BLaER1 (cell line): ENCODE data around the gene FOXD4.
"Not testable (repeated sequence)": the region's sequence is repeated elsewhere in the genome, so short reads cannot be mapped to it uniquely, and the experiment has no call there.

Experiments
- H3K27ac ChIP-seq: shearing (Covaris generic); formaldehyde crosslinking; 2 replicates; pipeline ENCODE4 v1.8.1; 2022
- H3K27me3 ChIP-seq: shearing (Covaris generic); formaldehyde crosslinking; 2 replicates; pipeline ENCODE4 v1.8.1; 2022
- H3K36me3 ChIP-seq: shearing (Covaris generic); formaldehyde crosslinking; 2 replicates; pipeline ENCODE4 v1.8.1; 2022
- H3K4me1 ChIP-seq: shearing (Covaris generic); formaldehyde crosslinking; 2 replicates; pipeline ENCODE4 v1.8.1; 2022
- H3K4me2 ChIP-seq: shearing (Covaris generic); formaldehyde crosslinking; 2 replicates; pipeline ENCODE4 v1.8.1; 2022
- H3K4me3 ChIP-seq: shearing (Covaris generic); formaldehyde crosslinking; 2 replicates; pipeline ENCODE4 v1.8.1; 2022
- H3K9ac ChIP-seq: shearing (Covaris generic); formaldehyde crosslinking; 2 replicates; pipeline ENCODE4 v1.8.1; 2022
- H3K9me3 ChIP-seq: shearing (Covaris generic); formaldehyde crosslinking; 2 replicates; pipeline ENCODE4 v1.8.1; 2022
- H4K20me1 ChIP-seq: shearing (Covaris generic); formaldehyde crosslinking; 2 replicates; pipeline ENCODE4 v1.8.1; 2022

The FOXD4 gene

DNA sequence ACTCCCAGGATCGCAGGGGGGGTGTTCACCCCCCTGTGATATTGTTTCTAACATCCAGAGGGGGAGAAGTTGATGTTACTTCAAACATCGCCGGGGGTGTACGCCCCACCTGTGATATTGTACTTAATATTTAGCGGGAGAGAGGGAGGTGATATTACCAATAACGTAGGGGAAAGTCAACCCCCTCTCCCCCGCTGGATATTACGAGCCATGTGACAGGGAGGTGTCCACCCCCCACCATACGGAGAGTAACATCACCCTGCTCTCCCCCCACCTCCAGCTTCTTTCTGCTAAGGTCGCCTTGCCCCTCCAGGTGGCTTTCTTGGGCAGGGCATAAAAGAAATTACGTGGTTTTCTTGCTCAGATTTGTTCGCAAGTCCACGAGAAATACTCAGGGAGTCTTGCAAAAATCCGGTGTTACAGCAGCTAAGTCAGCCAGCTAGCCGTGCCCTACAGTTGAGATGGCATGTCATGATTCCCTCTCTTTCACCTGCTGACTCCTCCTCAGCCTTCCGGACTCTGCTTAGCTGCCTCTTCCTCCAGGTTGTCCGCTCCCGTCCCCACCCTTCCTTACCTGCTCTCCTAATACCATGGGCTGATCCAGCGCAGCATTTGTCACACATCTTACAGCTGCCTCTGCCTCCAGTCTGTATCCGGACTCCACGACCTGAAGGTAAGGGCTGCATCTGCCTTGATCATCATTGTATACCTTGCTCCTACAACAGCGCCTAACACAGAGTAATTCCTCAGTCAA, 9.3 kb downstream of the FOXD4 start:
- Histone ChIP-seq H4K20me1 (peaks cover 16% of the 10 kb centered on the region), H3K27me3 (peaks cover 48% of the 10 kb centered on the region)
- H3K4me1 ChIP-seq, H3K4me3 ChIP-seq, H3K36me3 ChIP-seq, H3K4me2 ChIP-seq, H3K9ac ChIP-seq, H3K27ac ChIP-seq, H3K9me3 ChIP-seq: not testable (repeated sequence)

DNA sequence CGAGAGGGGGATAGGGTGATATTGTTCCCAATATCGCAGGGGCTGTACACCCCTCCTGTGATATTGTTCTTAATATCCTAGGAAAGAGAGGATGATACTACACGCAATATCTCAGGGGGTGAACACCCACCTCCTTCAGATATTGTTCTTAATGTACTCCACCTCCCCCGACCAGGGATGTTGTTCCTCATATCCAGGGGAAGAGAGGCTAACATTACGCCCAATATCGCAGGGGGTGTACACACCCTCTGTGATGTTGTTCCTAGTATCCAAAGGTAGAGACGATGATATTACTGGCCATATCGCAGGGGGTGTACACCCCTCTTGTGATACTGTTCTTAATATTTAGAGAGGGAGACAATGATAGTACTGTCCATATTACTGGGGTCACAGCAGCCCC, 12.2 kb downstream of the FOXD4 start:
- not testable (repeated sequence) for H4K20me1 ChIP-seq, H3K4me3 ChIP-seq, H3K27ac ChIP-seq, H3K36me3 ChIP-seq, H3K4me1 ChIP-seq, H3K4me2 ChIP-seq, H3K9me3 ChIP-seq, H3K9ac ChIP-seq
- H3K27me3 ChIP-seq, result peaks cover 26% of the 10 kb centered on the region

DNA sequence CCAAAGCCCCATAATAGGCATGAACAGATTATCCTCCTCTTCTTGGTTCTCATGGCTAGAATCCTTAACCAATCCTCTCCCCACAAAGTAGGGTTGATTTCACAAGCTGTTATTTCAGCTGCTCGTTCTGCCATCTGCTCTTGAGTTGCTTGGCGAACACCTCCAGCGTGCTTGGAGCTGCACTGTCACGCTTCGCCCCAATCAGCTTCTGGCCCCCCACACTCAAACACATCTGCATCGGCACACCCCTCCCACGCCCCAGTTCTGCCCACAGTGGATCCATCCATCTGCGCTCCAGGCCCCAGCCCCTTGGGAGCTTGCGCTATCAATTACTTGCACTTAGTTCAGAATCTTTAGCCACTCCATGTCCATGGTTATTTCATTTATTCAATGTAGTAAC, 17.8 kb downstream of the FOXD4 start:
- not testable (repeated sequence) for H3K27me3 ChIP-seq, H3K36me3 ChIP-seq, H3K9me3 ChIP-seq, H4K20me1 ChIP-seq, H3K9ac ChIP-seq, H3K27ac ChIP-seq, H3K4me2 ChIP-seq, H3K4me1 ChIP-seq, H3K4me3 ChIP-seq

DNA sequence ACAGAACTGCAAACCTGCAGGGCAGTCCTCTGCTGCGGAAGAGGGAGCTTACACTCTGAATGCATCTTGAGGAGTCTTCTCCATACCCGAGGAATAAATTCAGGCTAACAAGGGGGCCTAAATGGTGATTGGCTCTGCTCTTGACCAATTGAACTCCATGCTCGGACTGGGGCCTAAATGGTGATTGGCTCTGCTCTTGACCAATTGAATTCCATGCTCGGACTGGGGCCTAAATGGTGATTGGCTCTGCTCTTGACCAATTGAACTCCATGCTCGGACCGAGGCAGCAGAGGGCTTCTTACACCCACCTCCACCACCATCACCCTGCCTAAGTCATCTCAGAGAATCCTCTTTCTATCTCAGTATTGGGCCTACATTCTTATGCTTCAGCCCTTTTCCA, 18.4 kb downstream of the FOXD4 start:
- not testable (repeated sequence) for H4K20me1 ChIP-seq

DNA sequence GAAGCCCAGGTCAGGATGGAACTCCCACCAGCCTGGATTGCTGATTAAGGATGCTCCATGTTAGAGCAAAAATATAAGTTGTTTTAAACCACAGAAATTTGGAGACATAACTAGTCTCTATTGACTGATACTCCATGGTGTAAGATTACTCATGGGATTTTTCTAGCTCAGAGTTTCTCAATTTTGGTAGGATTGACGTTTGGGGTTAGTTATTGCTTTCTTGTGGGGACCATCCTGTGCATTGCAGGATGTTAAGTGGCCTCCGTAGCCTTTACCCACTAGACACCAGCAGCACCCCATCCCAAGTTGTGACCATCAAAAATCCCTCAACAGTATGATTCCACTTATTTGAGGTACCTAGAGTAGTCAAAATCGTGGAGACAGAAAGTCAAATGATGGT, 19.4 kb downstream of the FOXD4 start:
- H3K36me3 ChIP-seq, H4K20me1 ChIP-seq, H3K27ac ChIP-seq, H3K4me2 ChIP-seq, H3K9ac ChIP-seq, H3K27me3 ChIP-seq, H3K4me3 ChIP-seq, H3K9me3 ChIP-seq, H3K4me1 ChIP-seq: not testable (repeated sequence)

More for the DNA sequence above, 18.4 kb downstream of the FOXD4 start:
- H3K27me3 ChIP-seq, H3K9ac ChIP-seq, H3K9me3 ChIP-seq, H3K4me1 ChIP-seq, H3K36me3 ChIP-seq, H3K4me2 ChIP-seq, H3K27ac ChIP-seq, H3K4me3 ChIP-seq: not testable (repeated sequence)

DNA sequence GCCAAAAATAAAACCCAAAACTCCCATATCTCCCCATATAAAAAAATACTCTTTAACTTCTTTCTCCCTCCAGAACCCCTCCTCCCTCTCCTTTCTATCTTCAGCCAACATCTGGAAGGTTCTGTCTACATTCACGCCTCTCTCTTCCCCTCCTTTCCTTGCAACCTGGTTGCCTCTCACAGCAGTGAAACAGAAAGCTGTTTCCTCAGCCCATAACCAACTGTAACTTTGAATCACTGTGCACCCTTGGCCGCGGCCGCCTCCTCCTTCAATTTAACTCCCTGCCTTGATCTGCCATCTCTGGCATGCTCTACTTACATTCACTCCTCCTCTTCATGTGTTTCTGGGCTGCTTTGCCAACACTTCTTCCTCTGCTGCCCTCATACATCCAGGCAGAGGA, 23.2 kb downstream of the FOXD4 start:
- not testable (repeated sequence) for H3K36me3 ChIP-seq, H3K27me3 ChIP-seq, H3K9ac ChIP-seq, H3K4me3 ChIP-seq, H3K9me3 ChIP-seq, H3K4me2 ChIP-seq, H3K27ac ChIP-seq, H3K4me1 ChIP-seq, H4K20me1 ChIP-seq

DNA sequence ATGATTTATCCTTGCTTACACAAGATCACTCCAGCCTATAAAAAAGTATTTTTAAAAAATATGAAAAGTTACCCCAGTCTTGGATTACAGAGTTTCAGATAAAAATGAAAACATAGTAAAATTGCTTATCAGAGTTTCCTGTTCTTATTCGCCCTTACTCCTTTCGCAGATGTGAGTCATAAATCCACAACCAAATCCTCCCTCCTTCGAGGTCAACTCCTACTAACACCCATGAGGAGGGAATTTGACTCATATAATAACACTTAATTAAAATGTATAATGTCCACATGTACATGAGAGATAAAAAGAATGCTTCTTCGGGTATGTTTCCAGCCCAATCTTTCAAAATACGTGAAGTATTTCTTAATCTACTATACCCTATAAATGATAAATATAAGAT, 23.9 kb downstream of the FOXD4 start:
- not testable (repeated sequence) for H4K20me1 ChIP-seq, H3K9ac ChIP-seq, H3K4me2 ChIP-seq, H3K9me3 ChIP-seq, H3K36me3 ChIP-seq, H3K27ac ChIP-seq, H3K4me3 ChIP-seq, H3K4me1 ChIP-seq, H3K27me3 ChIP-seq

DNA sequence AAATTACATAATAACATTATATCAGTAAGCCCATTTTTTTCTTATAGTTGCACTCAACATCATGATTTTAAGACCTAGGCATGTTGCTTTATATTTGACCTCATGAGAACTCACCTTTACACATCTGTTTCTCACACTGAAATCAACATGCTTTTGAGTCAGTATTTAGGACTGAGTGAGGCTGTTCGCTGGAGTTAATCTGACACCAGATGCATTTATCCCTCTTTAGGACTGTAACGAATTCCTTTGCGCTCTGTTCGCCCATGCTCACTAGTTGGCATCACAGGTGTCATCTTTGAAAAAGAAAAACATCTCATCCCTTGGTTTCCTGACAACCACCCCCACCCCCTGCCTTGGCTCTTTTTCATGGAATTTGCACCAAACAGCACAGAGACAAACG, 24.3 kb downstream of the FOXD4 start:
- H3K27ac ChIP-seq, H3K9me3 ChIP-seq, H3K4me2 ChIP-seq, H3K27me3 ChIP-seq, H3K9ac ChIP-seq, H4K20me1 ChIP-seq, H3K4me1 ChIP-seq, H3K4me3 ChIP-seq, H3K36me3 ChIP-seq: not testable (repeated sequence)

DNA sequence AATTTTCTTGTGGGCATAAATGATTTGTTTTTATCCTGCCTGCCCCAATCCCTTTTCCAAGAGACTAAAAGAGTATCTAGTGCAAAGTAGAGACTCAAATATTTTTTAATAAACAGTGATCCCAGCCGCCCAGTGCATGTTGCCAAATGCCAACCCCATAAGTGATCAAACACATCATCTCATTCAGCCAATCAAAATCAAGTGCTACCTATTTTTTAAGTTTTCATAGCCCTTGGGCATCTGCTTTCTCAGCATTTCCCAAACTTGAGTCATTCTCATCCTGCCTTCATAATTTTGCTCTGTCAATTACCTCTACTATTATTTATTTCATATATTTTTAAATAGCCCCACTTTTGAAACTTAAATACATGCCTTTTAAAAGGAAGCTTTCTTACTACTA, 27.4 kb downstream of the FOXD4 start:
- H4K20me1 ChIP-seq, H3K9me3 ChIP-seq, H3K36me3 ChIP-seq, H3K9ac ChIP-seq, H3K4me1 ChIP-seq, H3K4me3 ChIP-seq, H3K4me2 ChIP-seq, H3K27me3 ChIP-seq, H3K27ac ChIP-seq: not testable (repeated sequence)

DNA sequence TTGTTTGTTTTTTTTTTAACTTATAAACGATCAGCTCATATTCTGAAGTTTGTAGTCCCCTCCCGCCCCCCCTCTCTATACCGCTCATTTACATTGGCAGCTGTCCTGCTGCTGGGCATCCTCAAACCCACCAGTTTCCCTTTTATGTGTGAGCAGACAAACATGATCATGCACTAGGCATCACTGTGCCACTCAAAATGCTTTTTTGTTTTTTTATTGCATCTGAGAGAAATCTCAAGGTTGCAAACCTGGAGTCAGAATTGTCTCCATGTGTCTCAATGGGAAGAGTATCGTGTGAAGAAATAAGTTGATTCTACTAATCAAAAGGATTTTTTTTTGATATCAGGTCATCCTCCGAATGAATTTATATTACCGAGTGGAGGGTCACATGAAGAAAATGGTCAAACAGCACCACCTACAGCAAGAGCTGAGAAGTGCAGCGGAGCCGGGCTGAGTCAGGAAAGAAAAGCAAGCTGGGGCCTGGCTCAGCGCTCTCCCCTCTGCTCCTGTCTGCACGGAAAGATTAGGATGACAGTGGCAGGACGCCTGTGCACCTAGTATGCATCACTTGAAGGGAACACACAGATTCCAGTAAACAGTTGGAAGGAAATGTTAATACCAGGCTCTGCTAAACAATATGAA, 29.7 kb downstream of the FOXD4 start:
- H3K4me1 ChIP-seq, H3K27me3 ChIP-seq, H3K4me3 ChIP-seq, H3K27ac ChIP-seq, H3K36me3 ChIP-seq, H4K20me1 ChIP-seq, H3K4me2 ChIP-seq, H3K9ac ChIP-seq, H3K9me3 ChIP-seq: not testable (repeated sequence)

DNA sequence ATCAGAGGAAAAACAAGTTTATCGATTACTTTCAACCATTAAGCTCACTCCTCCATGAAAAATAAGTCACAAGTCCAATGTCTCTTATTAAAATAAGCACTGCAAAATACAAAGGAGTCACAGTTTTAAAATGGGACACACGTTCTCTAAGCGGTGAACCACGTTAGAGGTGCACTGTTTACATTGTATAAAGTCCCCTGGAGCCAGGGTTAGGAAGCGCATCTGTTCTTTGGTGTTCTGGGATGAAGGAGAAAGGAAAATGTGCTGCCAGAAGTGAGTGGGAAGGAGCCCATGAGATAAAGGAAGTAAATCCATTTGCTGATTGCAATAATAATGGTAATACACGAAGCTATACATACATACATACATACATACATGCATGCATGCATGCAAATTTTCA, 30.4 kb downstream of the FOXD4 start:
- not testable (repeated sequence) for H3K4me1 ChIP-seq, H3K9me3 ChIP-seq, H4K20me1 ChIP-seq, H3K27ac ChIP-seq, H3K9ac ChIP-seq, H3K4me3 ChIP-seq, H3K27me3 ChIP-seq, H3K36me3 ChIP-seq, H3K4me2 ChIP-seq

DNA sequence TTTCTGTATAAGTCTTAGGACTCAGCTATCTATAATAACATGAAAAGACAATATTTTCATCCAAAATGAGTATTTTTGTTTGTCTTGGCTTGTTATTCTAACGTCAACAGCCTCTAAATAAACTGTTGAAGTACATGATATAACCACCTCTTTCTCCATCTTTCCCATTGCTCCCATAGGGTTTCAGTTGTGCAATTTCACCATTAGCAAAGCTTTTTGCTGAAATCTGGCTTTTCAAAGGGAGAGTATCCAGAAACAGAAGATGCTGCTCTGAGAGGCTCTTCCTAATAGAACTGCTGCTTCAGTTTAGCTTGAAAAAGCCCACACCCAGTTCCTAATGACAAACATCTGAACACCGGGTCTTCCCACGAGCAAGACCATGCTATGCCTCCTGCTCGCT, 31.1 kb downstream of the FOXD4 start:
- H3K27ac ChIP-seq, H3K36me3 ChIP-seq, H3K9ac ChIP-seq, H3K4me2 ChIP-seq, H3K4me1 ChIP-seq, H3K27me3 ChIP-seq, H3K4me3 ChIP-seq, H3K9me3 ChIP-seq, H4K20me1 ChIP-seq: not testable (repeated sequence)

DNA sequence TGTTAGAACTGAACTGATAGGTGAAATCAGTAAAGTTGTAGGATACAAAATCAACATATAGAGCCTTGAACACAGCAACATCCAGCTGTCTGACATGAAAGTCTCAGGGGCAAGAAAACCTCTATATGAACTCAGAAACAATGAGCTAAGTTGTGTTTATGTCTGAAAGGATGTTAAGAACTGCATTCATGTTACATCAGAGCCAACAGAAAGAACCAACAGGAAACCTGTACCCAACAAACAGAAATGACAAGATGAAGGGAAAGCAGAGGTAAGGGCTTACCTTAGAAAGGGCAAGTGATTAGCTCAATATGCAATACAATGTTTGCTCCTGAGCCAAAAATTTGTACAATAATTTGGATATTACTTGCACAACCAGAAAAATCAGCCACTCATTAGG, 31.5 kb downstream of the FOXD4 start:
- not testable (repeated sequence) for H3K9ac ChIP-seq, H4K20me1 ChIP-seq, H3K27me3 ChIP-seq, H3K36me3 ChIP-seq, H3K4me1 ChIP-seq, H3K27ac ChIP-seq, H3K4me2 ChIP-seq, H3K4me3 ChIP-seq, H3K9me3 ChIP-seq

DNA sequence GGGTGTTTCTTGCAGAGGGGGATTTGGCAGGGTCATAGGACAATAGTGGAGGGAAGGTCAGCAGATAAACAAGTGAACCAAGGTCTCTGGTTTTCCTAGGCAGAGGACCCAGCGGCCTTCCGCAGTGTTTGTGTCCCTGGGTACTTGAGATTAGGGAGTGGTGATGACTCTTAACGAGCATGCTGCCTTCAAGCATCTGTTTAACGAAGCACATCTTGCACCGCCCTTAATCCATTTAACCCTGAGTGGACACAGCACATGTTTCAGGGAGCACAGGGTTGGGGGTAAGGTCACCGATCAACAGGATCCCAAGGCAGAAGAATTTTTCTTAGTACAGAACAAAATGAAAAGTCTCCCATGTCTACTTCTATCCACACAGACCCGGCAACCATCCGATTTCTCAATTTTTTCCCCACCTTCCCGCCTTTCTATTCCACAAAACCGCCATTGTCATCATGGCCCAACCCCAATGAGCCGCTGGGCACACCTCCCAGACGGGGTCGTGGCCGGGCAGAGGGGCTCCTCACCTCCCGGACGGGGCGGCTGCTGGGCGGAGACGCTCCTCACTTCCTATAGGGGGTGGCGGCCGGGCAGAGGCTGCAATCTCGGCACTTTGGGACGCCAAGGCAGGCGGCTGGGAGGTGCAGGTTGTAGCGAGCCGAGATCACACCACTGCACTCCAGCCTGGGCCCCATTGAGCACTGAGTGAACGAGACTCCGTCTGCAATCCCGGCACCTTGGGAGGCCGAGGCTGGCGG, 35.1 kb downstream of the FOXD4 start:
- not testable (repeated sequence) for H3K9me3 ChIP-seq, H4K20me1 ChIP-seq, H3K27ac ChIP-seq, H3K4me2 ChIP-seq, H3K36me3 ChIP-seq, H3K4me3 ChIP-seq, H3K9ac ChIP-seq, H3K27me3 ChIP-seq, H3K4me1 ChIP-seq

DNA sequence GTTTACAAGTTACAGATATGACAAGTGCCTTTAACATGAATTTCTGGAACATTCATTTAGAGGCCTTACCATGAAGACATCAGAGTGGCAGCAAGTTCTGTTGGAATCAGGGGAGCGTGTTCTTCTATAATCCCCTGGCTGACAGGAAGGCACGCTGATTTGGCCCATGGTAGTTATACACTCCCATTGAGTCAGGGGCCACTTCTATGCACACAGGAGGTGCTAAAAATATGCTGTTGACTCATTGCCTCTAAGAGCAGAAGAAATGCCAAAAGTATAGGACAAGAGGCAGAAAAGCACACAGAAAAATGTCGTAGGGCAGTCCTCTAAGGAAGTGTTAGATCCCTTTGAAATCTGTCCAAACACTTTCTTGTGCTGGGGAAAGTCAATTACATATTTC, 39.9 kb downstream of the FOXD4 start:
- not testable (repeated sequence) for H3K4me2 ChIP-seq, H3K36me3 ChIP-seq, H4K20me1 ChIP-seq, H3K27me3 ChIP-seq, H3K9ac ChIP-seq, H3K4me1 ChIP-seq, H3K4me3 ChIP-seq, H3K9me3 ChIP-seq, H3K27ac ChIP-seq
